ENCODE measurements around the gene SFXN3.

DNA sequence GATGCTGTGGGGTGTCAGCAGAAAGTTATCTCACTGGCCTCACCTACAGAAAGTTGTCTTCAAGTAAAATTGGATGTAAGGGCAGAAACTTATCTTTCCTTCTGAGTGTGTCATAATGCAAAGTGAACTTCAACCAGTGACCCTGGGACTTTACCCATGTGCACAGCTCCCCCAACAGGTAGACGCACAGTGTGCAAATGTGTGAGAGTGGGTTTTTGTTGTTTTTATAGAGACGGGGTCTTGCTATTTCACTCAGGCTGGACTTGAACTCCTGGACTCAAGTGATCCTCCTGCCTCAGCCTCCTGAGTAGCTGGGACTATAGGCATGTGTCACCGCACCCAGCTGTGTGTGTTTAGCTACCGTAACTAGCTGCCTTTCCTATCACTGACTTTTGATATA lies 24.4 kb downstream of the SFXN3 start:
- TF ChIP-seq, protein P1, sequence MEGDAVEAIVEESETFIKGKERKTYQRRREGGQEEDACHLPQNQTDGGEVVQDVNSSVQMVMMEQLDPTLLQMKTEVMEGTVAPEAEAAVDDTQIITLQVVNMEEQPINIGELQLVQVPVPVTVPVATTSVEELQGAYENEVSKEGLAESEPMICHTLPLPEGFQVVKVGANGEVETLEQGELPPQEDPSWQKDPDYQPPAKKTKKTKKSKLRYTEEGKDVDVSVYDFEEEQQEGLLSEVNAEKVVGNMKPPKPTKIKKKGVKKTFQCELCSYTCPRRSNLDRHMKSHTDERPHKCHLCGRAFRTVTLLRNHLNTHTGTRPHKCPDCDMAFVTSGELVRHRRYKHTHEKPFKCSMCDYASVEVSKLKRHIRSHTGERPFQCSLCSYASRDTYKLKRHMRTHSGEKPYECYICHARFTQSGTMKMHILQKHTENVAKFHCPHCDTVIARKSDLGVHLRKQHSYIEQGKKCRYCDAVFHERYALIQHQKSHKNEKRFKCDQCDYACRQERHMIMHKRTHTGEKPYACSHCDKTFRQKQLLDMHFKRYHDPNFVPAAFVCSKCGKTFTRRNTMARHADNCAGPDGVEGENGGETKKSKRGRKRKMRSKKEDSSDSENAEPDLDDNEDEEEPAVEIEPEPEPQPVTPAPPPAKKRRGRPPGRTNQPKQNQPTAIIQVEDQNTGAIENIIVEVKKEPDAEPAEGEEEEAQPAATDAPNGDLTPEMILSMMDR (IDR thresholded peaks at IDR 0.05; ENCODE audit: low read length) = peak; percentile 17; the same call in 1 of the 2 replicates
- TF ChIP-seq EZH2 (optimal IDR thresholded peaks at IDR 0.05; ENCODE audit: low read depth, low read length) = no peak
